Neuronal stem cell (in vitro differentiated cells): ENCODE measurements around the gene CLDN25.

Experiments used
- DNase-seq: peaks from one replicate; pipeline ENCODE4 v3.0.0-alpha.2; 2013; ENCODE audit warnings: low spot score
- H2AFZ ChIP-seq: one replicate; pipeline ENCODE4 v1.6.1; 2013; ENCODE audit warnings: mild to moderate bottlenecking, low read length, inconsistent platforms
- H2AK5ac ChIP-seq: 2 replicates; pipeline ENCODE4 v1.6.1; 2013; ENCODE audit warnings: low read depth, mild to moderate bottlenecking, inconsistent platforms, low read length, moderate library complexity, mixed read lengths
- H2BK120ac ChIP-seq: 2 replicates; pipeline ENCODE4 v1.6.1; 2013; ENCODE audit warnings: low read depth, mild to moderate bottlenecking, inconsistent platforms, low read length, moderate library complexity, mixed read lengths
- H2BK12ac ChIP-seq: one replicate; pipeline ENCODE4 v1.6.1; 2013; ENCODE audit warnings: low read length, inconsistent platforms
- H2BK15ac ChIP-seq: 2 replicates; pipeline ENCODE4 v1.6.1; 2013; ENCODE audit warnings: mild to moderate bottlenecking, low read length, inconsistent platforms, mixed read lengths
- H2BK5ac ChIP-seq: one replicate; pipeline ENCODE4 v1.6.1; 2013; ENCODE audit warnings: inconsistent platforms, mild to moderate bottlenecking, low read length, moderate library complexity
- H3K14ac ChIP-seq: one replicate; pipeline ENCODE4 v1.6.1; 2013; ENCODE audit warnings: low read length, inconsistent platforms
- H3K18ac ChIP-seq: 2 replicates; pipeline ENCODE4 v1.6.1; 2013; ENCODE audit warnings: low read length, inconsistent platforms
- H3K23ac ChIP-seq: 2 replicates; pipeline ENCODE4 v1.6.1; 2013; ENCODE audit warnings: low read depth, mild to moderate bottlenecking, mixed read lengths, low read length, inconsistent platforms; ENCODE audit not compliant: poor library complexity
- H3K27ac ChIP-seq: replicated peaks from 3 replicates; pipeline ENCODE4 v1.5.1; 2013; ENCODE audit warnings: low read length, inconsistent platforms
- H3K27me3 ChIP-seq, 3 experiments: 2 replicates each; pipeline ENCODE4 v1.6.1; 2013; ENCODE audit warnings: low read length in 3 of 3, mild to moderate bottlenecking in 2 of 3, inconsistent platforms in 1 of 3, low read depth in 1 of 3, mixed read lengths in 1 of 3, moderate library complexity in 1 of 3; ENCODE audit not compliant: control insufficient read depth in 3 of 3, insufficient read depth in 3 of 3
- H3K36me3 ChIP-seq, 2 donors: replicated peaks in 1 of 2; 2 replicates each; pipeline ENCODE4 v1.6.1; 2013; ENCODE audit warnings: low read length in 2 of 2; ENCODE audit not compliant: control insufficient read depth in 2 of 2, insufficient read depth in 2 of 2
- H3K4ac ChIP-seq: 2 replicates; pipeline ENCODE4 v1.6.1; 2013; ENCODE audit warnings: inconsistent platforms, mild to moderate bottlenecking, low read length, moderate library complexity
- H3K4me1 ChIP-seq, 2 donors: 1 replicate in 1 of 2; 2 replicates in 1 of 2; pipeline ENCODE4 v1.6.1; 2013; ENCODE audit warnings: low read length in 2 of 2, low read depth in 1 of 2; ENCODE audit not compliant: control insufficient read depth in 2 of 2, insufficient read depth in 1 of 2
- H3K4me2 ChIP-seq: one replicate; pipeline ENCODE4 v1.6.1; 2013; ENCODE audit warnings: mild to moderate bottlenecking, low read length, inconsistent platforms; ENCODE audit not compliant: insufficient read depth, poor library complexity, severe bottlenecking
- H3K4me3 ChIP-seq, 2 donors: 2 replicates each; pipeline ENCODE4 v1.5.1; 2013; ENCODE audit warnings: low read length in 2 of 2, mild to moderate bottlenecking in 2 of 2, inconsistent platforms in 1 of 2, moderate library complexity in 1 of 2
- H3K79me1 ChIP-seq: one replicate; pipeline ENCODE4 v1.6.1; 2013; ENCODE audit warnings: low read depth, mild to moderate bottlenecking, inconsistent platforms, low read length, moderate library complexity
- H3K9ac ChIP-seq: one replicate; pipeline ENCODE4 v1.6.1; 2013; ENCODE audit warnings: mild to moderate bottlenecking, low read depth, low read length, inconsistent platforms; ENCODE audit not compliant: poor library complexity
- H3K9me3 ChIP-seq, 2 donors: replicated peaks in 1 of 2; 2 replicates each; pipeline versions ENCODE3 to v1.6.1; 2013; ENCODE audit warnings: low read length in 2 of 2, mild to moderate bottlenecking in 2 of 2, inconsistent platforms in 1 of 2, low read depth in 1 of 2, mixed read lengths in 1 of 2, moderate library complexity in 1 of 2; ENCODE audit not compliant: control insufficient read depth in 2 of 2, insufficient read depth in 1 of 2
- H4K8ac ChIP-seq: one replicate; pipeline ENCODE4 v1.6.1; 2013; ENCODE audit warnings: low read depth, mild to moderate bottlenecking, inconsistent platforms, low read length, moderate library complexity
- H4K91ac ChIP-seq: one replicate; pipeline ENCODE4 v1.6.1; 2013; ENCODE audit warnings: low read length, low read depth, mild to moderate bottlenecking, inconsistent platforms; ENCODE audit not compliant: poor library complexity
- WGBS, 2 donors: extraction: QIAGEN DNeasy Blood & Tissue Kit; methylation state at CpG; one replicate each; pipeline ENCODE4 v1.1.7; 2013; ENCODE audit warnings: missing lambda C conversion rate in 2 of 2, mixed read lengths in 1 of 2; ENCODE audit not compliant: insufficient read length in 2 of 2, insufficient replicate concordance in 1 of 2; ENCODE audit errors: extremely low coverage in 2 of 2; 5-methylcytosine and 5-hydroxymethylcytosine counted together

CLDN25 gene

DNA sequence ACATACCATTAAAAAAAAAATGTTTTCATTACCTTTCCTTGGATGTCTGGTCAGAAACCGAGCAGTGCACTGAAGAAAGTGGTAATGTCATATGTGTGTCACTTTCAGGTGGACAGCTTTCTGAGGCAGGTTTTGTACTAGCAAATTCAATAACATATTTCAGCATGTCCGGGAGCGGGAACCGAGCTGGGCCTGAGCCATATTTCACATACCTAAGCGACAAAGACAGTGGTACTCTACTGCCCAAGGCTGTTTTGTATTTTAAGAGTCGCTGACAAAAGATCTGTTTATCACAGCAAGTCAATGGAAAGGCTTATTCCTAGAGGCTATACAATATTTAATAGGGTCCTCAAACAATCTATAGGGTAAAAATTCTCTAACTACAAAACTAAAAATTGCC, 38.0 kb downstream of the CLDN25 start:
- Histone ChIP-seq H2BK15ac (no peak overlapping the region), H3K36me3 (peaks cover 8 to 76% of the 10 kb centered on the region in 2 donors), H3K18ac (no peak overlapping the region), H4K8ac (no peak overlapping the region), H2AK5ac (no peak overlapping the region), H2AFZ (no peak overlapping the region), H3K9ac (no peak overlapping the region), H3K27me3 (no peaks in the 10 kb centered on the region), H3K14ac (no peak overlapping the region), H3K4me3 (no peak overlapping the region), H3K27ac (no peak overlapping the region), H3K4ac (no peak overlapping the region), H2BK120ac (no peak overlapping the region), H3K4me1 (peaks cover 7 to 11% of the 10 kb centered on the region in 2 donors), H4K91ac (no peak overlapping the region), H3K23ac (no peak overlapping the region), H2BK5ac (no peak overlapping the region), H3K9me3 (peaks cover 0 to 6% of the 10 kb centered on the region in 2 donors), H3K4me2 (no peak overlapping the region), H3K79me1 (no peaks in the 10 kb centered on the region), H2BK12ac (no peak overlapping the region)
- no peak for DNase-seq
- no CpG with 5 or more reads among the region's 6 CpGs for WGBS, 2 donors

DNA sequence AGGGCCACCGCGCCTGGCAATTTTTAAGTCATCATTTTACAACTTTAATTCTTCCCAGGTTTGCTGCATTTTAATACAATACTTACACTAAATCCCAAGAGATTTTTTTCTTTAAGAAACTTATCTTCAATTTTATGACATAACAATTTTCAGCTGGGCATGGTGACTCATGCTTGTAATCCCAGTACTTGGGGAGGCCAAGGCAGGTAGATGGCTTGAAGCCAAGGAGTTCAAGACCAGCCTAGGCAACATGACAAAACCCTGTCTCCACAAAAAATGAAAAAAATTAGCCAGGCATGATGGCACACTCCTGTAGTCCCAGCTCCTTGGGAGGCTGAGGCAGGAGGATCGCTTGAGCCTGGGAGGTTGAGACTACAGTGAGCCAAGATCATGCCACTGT, 38.8 kb downstream of the CLDN25 start:
- Histone ChIP-seq H3K14ac (no peak overlapping the region), H2BK12ac (no peak overlapping the region), H4K8ac (no peak overlapping the region), H3K36me3 (peaks cover 8 to 76% of the 10 kb centered on the region in 2 donors), H3K4me2 (no peak overlapping the region), H3K27ac (no peak overlapping the region), H3K4me3 (no peak overlapping the region), H3K4ac (no peak overlapping the region), H3K79me1 (no peaks in the 10 kb centered on the region), H3K23ac (no peak overlapping the region), H2BK120ac (no peak overlapping the region), H3K9ac (no peak overlapping the region), H3K4me1 (peaks cover 5 to 10% of the 10 kb centered on the region in 2 donors), H3K18ac (no peak overlapping the region), H2AFZ (no peak overlapping the region), H4K91ac (no peak overlapping the region), H3K27me3 (no peaks in the 10 kb centered on the region), H2BK5ac (no peak overlapping the region), H3K9me3 (peaks cover 0 to 6% of the 10 kb centered on the region in 2 donors), H2AK5ac (no peak overlapping the region), H2BK15ac (no peak overlapping the region)
- no peak for DNase-seq
- no CpG with 5 or more reads among the region's 3 CpGs for WGBS, 2 donors

DNA sequence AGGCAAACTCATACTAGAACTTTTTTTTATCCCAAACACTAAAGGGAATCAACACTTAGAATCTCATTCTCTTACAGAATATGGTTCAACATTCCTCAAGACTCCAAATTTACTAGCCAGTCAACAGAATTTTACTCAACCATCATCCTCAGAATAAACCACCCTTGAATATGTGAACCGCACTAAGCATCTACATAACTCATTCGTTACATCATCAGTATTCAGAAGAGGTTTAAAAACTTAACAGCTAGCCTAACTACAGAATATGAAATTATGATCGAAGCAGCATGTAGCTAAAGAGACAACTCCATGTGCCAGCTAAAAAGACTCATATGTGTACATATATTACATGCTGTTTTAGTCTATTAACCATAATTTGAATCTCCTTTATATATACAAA, 47.9 kb downstream of the CLDN25 start:
- Histone ChIP-seq H2AFZ (no peak overlapping the region), H3K4me2 (no peak overlapping the region), H2BK5ac (no peak overlapping the region), H2BK12ac (no peak overlapping the region), H2BK120ac (no peak overlapping the region), H2BK15ac (no peak overlapping the region), H3K23ac (no peak overlapping the region), H3K4me3 (no peak overlapping the region), H3K9ac (no peak overlapping the region), H3K4ac (no peak overlapping the region), H3K14ac (no peak overlapping the region), H3K18ac (no peak overlapping the region), H3K4me1 (no peaks in the 10 kb centered on the region), H3K36me3 (peaks cover 4 to 99% of the 10 kb centered on the region in 2 donors), H3K79me1 (no peaks in the 10 kb centered on the region), H4K91ac (no peak overlapping the region), H4K8ac (no peak overlapping the region), H3K27ac (no peak overlapping the region), H2AK5ac (no peak overlapping the region), H3K9me3 (peaks cover 0 to 20% of the 10 kb centered on the region in 2 donors), H3K27me3 (no peaks in the 10 kb centered on the region)
- no peak for DNase-seq
- WGBS, 2 donors, result no CpG with 5 or more reads among the region's 3 CpGs

DNA sequence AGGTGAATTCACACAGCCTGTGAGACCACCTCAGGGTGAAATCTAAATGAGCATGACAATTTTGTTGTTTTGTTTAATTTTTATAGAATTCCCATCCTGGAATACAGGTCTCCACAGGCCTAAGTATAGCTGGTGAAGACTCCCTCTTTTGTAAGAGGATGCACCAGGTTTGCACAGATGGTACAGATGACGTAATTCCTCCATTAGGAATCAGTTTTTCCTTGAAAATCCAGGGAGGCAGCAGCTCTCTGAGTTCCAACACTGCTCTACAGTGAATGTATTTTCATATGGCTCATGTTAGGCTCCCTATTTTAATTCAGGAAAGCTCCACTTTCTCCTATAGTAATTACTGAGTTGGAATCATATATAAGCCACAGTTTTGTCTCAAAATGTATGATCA, 48.6 kb downstream of the CLDN25 start:
- Histone ChIP-seq H3K9me3 (peaks cover 0 to 20% of the 10 kb centered on the region in 2 donors), H3K36me3 (peaks cover 6 to 99% of the 10 kb centered on the region in 2 donors), H3K79me1 (no peaks in the 10 kb centered on the region), H3K4me1 (peaks cover 0 to 4% of the 10 kb centered on the region in 2 donors), H3K4ac (no peak overlapping the region), H3K14ac (no peak overlapping the region), H2BK5ac (no peak overlapping the region), H3K9ac (no peak overlapping the region), H2BK12ac (no peak overlapping the region), H3K4me2 (no peak overlapping the region), H4K91ac (no peak overlapping the region), H2AFZ (no peak overlapping the region), H2BK15ac (no peak overlapping the region), H2AK5ac (no peak overlapping the region), H3K23ac (no peak overlapping the region), H3K27me3 (no peaks in the 10 kb centered on the region), H3K27ac (no peak overlapping the region), H3K18ac (no peak overlapping the region), H3K4me3 (no peak overlapping the region), H4K8ac (no peak overlapping the region), H2BK120ac (no peak overlapping the region)
- DNase-seq, result no peak
- WGBS, 2 donors, result no CpG with 5 or more reads among the region's 1 CpG
